HUES64 (cell line): Measurements from ENCODE around the gene UNK.
"Not testable (repeated sequence)": the region's sequence is repeated elsewhere in the genome, so short reads cannot be mapped to it uniquely, and the experiment has no call there.

ENCODE experiments used
- H3K27ac ChIP-seq: 2 replicates; pipeline ENCODE4 v1.7.0; 2013; ENCODE audit warnings: low read depth, low read length, inconsistent platforms
- H3K27me3 ChIP-seq: 2 replicates; pipeline ENCODE4 v1.6.1; 2013; ENCODE audit warnings: mild to moderate bottlenecking, low read length; ENCODE audit not compliant: insufficient read depth
- H3K36me3 ChIP-seq: 2 replicates; pipeline ENCODE4 v1.6.1; 2013; ENCODE audit warnings: mild to moderate bottlenecking, low read length; ENCODE audit not compliant: insufficient read depth
- H3K4me1 ChIP-seq: 2 replicates; pipeline ENCODE4 v1.6.1; 2013; ENCODE audit warnings: mild to moderate bottlenecking, low read length, moderate library complexity; ENCODE audit not compliant: insufficient read depth
- H3K4me3 ChIP-seq: 2 replicates; pipeline ENCODE4 v1.5.1; 2013; ENCODE audit warnings: mild to moderate bottlenecking, low read length, moderate library complexity
- H3K9ac ChIP-seq: 2 replicates; pipeline ENCODE4 v1.6.1; 2013; ENCODE audit warnings: mild to moderate bottlenecking, low read depth, low read length
- H3K9me3 ChIP-seq: 2 replicates; pipeline ENCODE4 v1.6.1; 2013; ENCODE audit warnings: low read depth, low read length; ENCODE audit not compliant: insufficient read depth
- WGBS: fragments of 150-250, 120-280 bp; methylation state at CpG from one replicate; pipeline ENCODE4 v1.1.7; 2013; ENCODE audit warnings: missing lambda C conversion rate; 5-methylcytosine and 5-hydroxymethylcytosine counted together

The UNK gene

DNA sequence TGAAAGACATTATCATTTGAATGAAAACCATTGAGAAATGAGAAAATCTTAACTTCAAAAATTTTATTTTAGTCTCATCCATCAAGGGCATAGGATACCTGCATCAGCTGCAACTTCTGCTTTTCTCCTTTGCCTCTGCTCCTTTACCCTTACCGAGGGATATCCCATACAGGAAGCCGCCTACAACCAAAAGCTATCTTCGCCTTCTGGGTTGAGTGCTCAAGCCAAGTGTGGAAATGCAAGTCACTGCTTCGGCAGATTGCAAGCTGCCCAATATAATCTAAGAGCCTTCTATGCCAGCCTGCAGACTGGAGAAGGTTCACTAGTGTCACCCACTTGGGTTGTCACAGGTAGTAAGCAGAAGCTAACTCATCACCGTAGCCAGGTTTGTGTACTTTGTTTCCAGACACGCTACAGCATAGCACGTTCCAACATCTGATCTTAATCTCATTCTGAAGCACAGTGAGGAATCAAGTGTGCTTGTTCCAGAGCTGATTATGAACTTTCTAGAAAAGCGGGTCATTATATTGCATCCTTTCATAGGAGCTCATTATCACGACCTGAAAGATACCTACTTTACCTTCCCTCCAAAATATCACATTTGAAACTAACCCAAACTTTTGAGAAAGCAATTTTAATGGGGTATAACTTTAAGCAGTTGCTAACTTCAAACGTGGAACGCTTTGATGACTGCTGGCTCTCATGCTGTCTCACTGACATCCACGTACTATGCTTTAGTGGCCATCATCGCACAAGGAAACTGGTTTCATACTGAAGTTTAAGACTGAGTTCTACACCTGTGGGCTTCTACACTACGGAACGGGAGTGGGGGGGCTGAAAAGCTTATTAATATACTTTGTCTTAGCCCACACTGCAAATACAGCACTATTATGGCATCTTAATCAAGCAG lies 8.0 kb upstream of the UNK start:
- H3K36me3 ChIP-seq: peaks cover 37% of the 10 kb centered on the region
- 93% methylated on average over 15 of the region's 15 CpGs for WGBS
- H3K4me3 ChIP-seq: peak overlapping the region; percentile 88
- no peak overlapping the region for H3K9ac ChIP-seq
- H3K9me3 ChIP-seq: no peaks in the 10 kb centered on the region
- H3K27ac ChIP-seq: no peak overlapping the region; the same call in 1 of the 2 replicates
- H3K27me3 ChIP-seq: no peaks in the 10 kb centered on the region
- H3K4me1 ChIP-seq: peaks cover 4% of the 10 kb centered on the region; the same call in 1 of the 2 replicates

DNA sequence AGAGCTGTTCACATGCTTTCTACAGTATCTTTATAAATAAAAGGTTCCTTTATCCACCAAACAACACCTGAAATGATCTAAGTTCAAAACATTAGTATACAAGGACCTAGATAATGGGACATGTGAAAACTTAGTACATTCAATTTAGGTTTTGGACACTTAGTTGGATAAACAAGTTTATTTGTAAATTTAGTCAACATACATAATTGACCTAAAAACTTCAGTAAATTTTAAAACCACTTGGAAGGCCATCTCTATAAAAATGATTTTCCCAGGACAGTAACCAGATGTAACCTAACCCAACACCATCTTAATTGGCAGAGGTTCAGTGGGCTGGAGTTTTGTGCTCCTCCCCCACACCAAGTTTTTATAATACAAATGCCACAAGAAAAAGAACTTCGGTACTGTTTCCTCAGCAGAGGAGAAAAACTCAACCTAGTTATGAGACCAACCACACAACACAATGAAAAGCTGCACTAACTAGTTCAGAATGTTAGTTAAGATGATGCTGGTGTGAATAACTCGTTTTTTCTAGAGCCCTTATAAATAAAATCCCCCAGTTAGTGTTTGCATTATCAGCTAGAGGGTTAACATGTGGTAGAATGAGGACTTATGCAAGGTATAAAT lies 7.2 kb upstream of the UNK start:
- H3K27ac ChIP-seq: no peak overlapping the region
- 100% methylated on average over 1 of the region's 2 CpGs for WGBS
- no peaks in the 10 kb centered on the region for H3K9me3 ChIP-seq
- H3K36me3 ChIP-seq: peaks cover 37% of the 10 kb centered on the region
- H3K9ac ChIP-seq: no peak overlapping the region
- H3K4me1 ChIP-seq: peaks cover 4% of the 10 kb centered on the region; the same call in 1 of the 2 replicates
- H3K4me3 ChIP-seq: peak overlapping the region; percentile 88
- no peaks in the 10 kb centered on the region for H3K27me3 ChIP-seq

DNA sequence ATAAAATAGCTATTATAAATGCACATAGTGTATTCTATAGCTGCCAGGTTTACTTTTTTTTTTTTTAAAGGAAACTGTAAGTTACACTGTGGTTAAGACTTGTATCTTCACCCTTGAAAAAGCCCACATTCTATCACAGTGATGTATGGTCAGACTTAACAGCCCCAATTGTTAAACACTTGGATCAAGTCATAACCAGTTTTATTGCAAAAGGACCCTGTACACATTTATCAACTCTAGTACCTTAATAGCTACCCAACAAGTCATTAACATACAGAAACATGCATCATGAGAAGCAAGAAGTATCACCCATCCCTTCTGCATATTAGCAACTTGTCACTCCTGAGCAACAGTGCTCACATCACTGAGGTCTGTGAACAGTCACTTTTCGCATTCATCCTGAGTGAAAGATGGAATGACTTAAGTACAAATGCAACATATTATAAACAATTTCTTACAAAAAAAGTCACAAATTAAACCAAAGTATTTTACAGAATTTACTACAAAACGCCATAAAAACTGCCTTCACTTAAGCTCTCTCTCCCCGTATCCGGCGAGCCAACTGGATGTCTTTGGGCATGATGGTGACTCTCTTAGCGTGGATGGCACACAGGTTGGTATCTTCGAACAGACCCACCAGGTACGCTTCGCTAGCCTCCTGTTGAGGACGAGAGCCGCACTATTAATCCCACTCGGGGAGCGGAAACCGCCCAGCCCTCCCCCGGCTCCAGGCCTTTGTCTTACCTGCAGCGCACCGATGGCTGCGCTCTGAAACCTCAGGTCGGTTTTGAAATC lies 6.3 kb upstream of the UNK start:
- Histone ChIP-seq H3K36me3 (peaks cover 37% of the 10 kb centered on the region), H3K27ac (peak overlapping the region; percentile 98), H3K4me3 (peak overlapping the region; percentile 88), H3K9ac (peak overlapping the region; percentile 98)
- not testable (repeated sequence) for H3K27me3 ChIP-seq, H3K9me3 ChIP-seq, H3K4me1 ChIP-seq
- WGBS: 15% methylated on average over 19 of the region's 19 CpGs

- Histone ChIP-seq H3K9me3 (no peaks in the 10 kb centered on the region), H3K9ac (peak overlapping the region; percentile 98), H3K27me3 (no peaks in the 10 kb centered on the region), H3K27ac (peak overlapping the region; percentile 98), H3K36me3 (peaks cover 37% of the 10 kb centered on the region), H3K4me3 (peak overlapping the region; percentile 88), H3K4me1 (peaks cover 13% of the 10 kb centered on the region)
- WGBS: under 1% methylated on average over 38 of the region's 38 CpGs
Observed at GRCh38 chr17:75778861-75779249, 5.8 kb upstream of the UNK start.

DNA sequence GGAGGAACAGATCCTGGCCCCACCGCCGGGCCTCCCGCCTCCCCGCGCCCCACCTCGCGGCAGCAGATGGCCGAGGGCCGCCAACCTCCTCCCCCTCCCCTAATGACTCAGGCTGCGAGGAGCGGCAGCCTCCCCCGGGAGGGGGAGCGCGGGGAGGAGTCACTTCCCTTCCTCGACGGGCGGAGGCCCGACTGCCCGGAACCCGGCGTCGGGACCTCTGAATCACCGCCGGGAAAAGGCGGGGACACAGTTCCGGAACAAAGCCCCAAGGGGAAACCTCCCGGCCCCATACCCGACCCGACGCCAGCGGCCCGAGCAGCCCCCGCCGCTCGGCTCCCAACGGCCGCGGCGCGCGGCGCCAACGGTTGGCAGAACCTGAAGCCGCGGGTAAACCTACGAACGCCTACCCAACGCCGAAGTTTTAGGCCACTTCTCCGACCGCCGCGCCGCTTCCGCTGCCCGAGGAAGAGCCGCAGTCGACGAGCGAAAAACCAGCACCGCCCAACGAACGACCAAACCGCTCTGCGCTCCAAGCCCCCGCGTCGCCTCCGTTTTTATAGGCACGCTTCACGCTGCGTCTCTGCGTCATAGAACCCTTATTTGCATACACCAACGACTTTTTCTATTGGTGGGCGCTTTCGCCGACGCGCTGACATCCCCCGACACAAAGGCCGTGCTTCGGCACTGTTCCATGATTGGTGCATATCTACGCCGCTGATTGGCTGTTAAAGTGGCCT lies 5.2 kb upstream of the UNK start:
- peak overlapping the region; percentile 98 for H3K9ac ChIP-seq
- H3K27ac ChIP-seq: peak overlapping the region; percentile 98
- WGBS: under 1% methylated on average over 82 of the region's 84 CpGs
- peak overlapping the region; percentile 88 for H3K4me3 ChIP-seq
- H3K27me3 ChIP-seq: no peaks in the 10 kb centered on the region
- no peaks in the 10 kb centered on the region for H3K9me3 ChIP-seq
- peaks cover 18% of the 10 kb centered on the region for H3K4me1 ChIP-seq
- peaks cover 36% of the 10 kb centered on the region for H3K36me3 ChIP-seq

DNA sequence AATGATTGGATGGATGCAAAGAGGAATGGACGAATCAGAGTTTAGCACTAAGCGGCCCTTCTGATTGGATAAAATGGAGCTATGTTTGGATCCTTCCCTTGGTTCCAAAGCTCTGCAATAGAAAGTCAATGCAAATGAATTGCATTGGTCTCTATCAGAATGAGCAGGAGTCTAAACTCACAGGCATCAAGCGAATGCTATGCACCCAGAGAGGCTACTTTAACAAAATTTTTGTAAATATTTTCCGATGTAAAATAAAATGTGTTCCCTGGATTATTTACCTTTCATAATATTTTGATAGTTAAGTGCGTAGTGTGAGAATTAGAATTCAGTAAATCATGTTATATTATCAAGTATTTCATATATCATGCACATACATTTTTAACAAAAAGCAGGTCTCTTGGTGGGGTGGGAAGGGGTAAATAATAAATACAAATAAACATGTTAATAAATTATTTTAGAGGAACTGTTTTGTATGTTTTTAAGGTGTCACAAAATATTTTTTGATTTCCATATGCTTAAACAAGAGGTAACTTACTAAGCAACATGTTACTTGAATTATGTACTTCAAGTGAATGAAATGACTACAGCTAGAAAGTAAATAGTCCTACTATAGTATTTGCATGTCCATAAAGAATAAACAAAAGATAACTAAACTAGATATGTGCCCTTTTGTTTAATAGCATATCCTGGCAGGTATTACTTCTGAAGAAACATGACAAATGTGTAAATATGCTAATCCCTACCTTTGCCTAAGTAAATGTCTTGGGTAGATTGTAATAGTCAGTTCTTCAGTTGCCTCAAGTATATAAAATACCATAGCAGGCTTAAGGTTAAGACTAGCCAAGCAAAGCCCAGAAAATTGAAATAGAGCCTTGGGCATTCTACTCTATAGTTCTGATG lies 4.4 kb upstream of the UNK start:
- peaks cover 31% of the 10 kb centered on the region for H3K36me3 ChIP-seq
- H3K9ac ChIP-seq: no peak overlapping the region
- H3K9me3 ChIP-seq: no peaks in the 10 kb centered on the region
- no peak overlapping the region for H3K27ac ChIP-seq
- peaks cover 18% of the 10 kb centered on the region for H3K4me1 ChIP-seq
- H3K4me3 ChIP-seq: no peak overlapping the region
- no peaks in the 10 kb centered on the region for H3K27me3 ChIP-seq
- WGBS: 0% methylated on average over 3 of the region's 5 CpGs

- no peak overlapping the region for H3K9ac ChIP-seq
- no peaks in the 10 kb centered on the region for H3K9me3 ChIP-seq
- H3K27me3 ChIP-seq: no peaks in the 10 kb centered on the region
- no peak overlapping the region for H3K4me3 ChIP-seq
- whole genome bisulfite sequencing: 100% methylated on average over 2 of the region's 6 CpGs
- H3K4me1 ChIP-seq: peaks cover 23% of the 10 kb centered on the region
- no peak overlapping the region for H3K27ac ChIP-seq
- peaks cover 6% of the 10 kb centered on the region for H3K36me3 ChIP-seq
Observed at GRCh38 chr17:75783069-75783783, 1.4 kb upstream of the UNK start.

- Histone ChIP-seq H3K4me3 (peak overlapping the region; percentile 72), H3K9me3 (no peaks in the 10 kb centered on the region), H3K4me1 (peaks cover 23% of the 10 kb centered on the region), H3K36me3 (no peaks in the 10 kb centered on the region), H3K27me3 (no peaks in the 10 kb centered on the region), H3K27ac (peak overlapping the region; percentile 70), H3K9ac (peak overlapping the region; percentile 51)
- WGBS: 84% methylated on average over 20 of the region's 20 CpGs
Observed at GRCh38 chr17:75783803-75784472, 668 bp upstream of the UNK start.
